HCT116 (cell line): ENCODE data around the gene DOCK10.

Source experiments
- ELF1 ChIP-seq: IDR thresholded peaks from 2 replicates; pipeline ENCODE4 v1.6.1; 2012; ENCODE audit warnings: low read depth, borderline replicate concordance
- EZH2 ChIP-seq: fragments of 200-600 bp; sonication (generic); IDR thresholded peaks from 2 replicates; pipeline ENCODE4 v1.6.1; 2017; ENCODE audit warnings: antibody characterized with exemption, mixed run types
- FOSL1 ChIP-seq: IDR thresholded peaks from 2 replicates; pipeline ENCODE4 v1.6.1; 2012; ENCODE audit warnings: low read depth
- MAX ChIP-seq: IDR thresholded peaks from 2 replicates; pipeline ENCODE4 v1.6.1; 2012
- POLR2A ChIP-seq: IDR thresholded peaks from 2 replicates; pipeline ENCODE4 v1.7.0; 2011; ENCODE audit warnings: borderline replicate concordance; ENCODE audit not compliant: insufficient read depth, insufficient read length; ENCODE audit errors: extremely low read depth
- POLR2AphosphoS5 ChIP-seq: IDR thresholded peaks from 2 replicates; pipeline ENCODE4 v1.6.1; 2011; ENCODE audit warnings: mild to moderate bottlenecking, low read depth, low read length, moderate library complexity
- REST ChIP-seq: IDR thresholded peaks from 2 replicates; pipeline ENCODE4 v1.6.1; 2012; ENCODE audit warnings: low read depth
- ZBTB33 ChIP-seq: IDR thresholded peaks from 2 replicates; pipeline ENCODE4 v1.6.1; 2011; ENCODE audit warnings: mild to moderate bottlenecking, low read length, moderate library complexity; ENCODE audit not compliant: insufficient replicate concordance; ENCODE audit errors: extremely low read depth
- ZNF274 ChIP-seq: fragments of 200-500 bp; sonication (Bioruptor generic); IDR thresholded peaks from 2 replicates; pipeline ENCODE4 v1.6.1; 2014; ENCODE audit warnings: mild to moderate bottlenecking, low read depth, low read length, inconsistent platforms
- TF ChIP-seq, protein P1 (sequence below), 3 experiments: fragments of 200-600 bp in 1 of 3; sonication (generic) in 1 of 3; IDR thresholded peaks in 2 of 3; conservative IDR thresholded peaks in 1 of 3; 2 replicates each; pipeline ENCODE4 v1.5.1; 2012 to 2017; ENCODE audit warnings: low read depth in 2 of 3, low read length in 2 of 3, antibody characterized with exemption in 1 of 3, borderline replicate concordance in 1 of 3, control low read depth in 1 of 3, mild to moderate bottlenecking in 1 of 3, mixed read lengths in 1 of 3, mixed run types in 1 of 3, moderate library complexity in 1 of 3; ENCODE audit not compliant: insufficient read depth in 1 of 3
- TF ChIP-seq, protein P2 (sequence below): IDR thresholded peaks from 2 replicates; pipeline ENCODE4 v1.6.1; 2012

- no peak for TF ChIP-seq FOSL1
- TF ChIP-seq, protein P1, sequence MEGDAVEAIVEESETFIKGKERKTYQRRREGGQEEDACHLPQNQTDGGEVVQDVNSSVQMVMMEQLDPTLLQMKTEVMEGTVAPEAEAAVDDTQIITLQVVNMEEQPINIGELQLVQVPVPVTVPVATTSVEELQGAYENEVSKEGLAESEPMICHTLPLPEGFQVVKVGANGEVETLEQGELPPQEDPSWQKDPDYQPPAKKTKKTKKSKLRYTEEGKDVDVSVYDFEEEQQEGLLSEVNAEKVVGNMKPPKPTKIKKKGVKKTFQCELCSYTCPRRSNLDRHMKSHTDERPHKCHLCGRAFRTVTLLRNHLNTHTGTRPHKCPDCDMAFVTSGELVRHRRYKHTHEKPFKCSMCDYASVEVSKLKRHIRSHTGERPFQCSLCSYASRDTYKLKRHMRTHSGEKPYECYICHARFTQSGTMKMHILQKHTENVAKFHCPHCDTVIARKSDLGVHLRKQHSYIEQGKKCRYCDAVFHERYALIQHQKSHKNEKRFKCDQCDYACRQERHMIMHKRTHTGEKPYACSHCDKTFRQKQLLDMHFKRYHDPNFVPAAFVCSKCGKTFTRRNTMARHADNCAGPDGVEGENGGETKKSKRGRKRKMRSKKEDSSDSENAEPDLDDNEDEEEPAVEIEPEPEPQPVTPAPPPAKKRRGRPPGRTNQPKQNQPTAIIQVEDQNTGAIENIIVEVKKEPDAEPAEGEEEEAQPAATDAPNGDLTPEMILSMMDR (IDR thresholded peaks at IDR 0.05 in 2 of 3, conservative IDR thresholded peaks at IDR 0.05 in 1 of 3; ENCODE audit: borderline replicate concordance in 1 of 3, insufficient read depth in 1 of 3, low read depth in 2 of 3, low read length in 2 of 3), result no peak
- no peak for TF ChIP-seq POLR2AphosphoS5
- TF ChIP-seq ZBTB33, result no peak
- TF ChIP-seq, protein P2, sequence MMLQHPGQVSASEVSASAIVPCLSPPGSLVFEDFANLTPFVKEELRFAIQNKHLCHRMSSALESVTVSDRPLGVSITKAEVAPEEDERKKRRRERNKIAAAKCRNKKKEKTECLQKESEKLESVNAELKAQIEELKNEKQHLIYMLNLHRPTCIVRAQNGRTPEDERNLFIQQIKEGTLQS, result no peak
- no peak for TF ChIP-seq POLR2A
- no peak for TF ChIP-seq ELF1
- no peak for TF ChIP-seq EZH2
- TF ChIP-seq MAX, result no peak
- no peak for TF ChIP-seq ZNF274
- no peak for TF ChIP-seq REST
These were observed 245.5 kb downstream of the DOCK10 start for GRCh38 chr2:224796695-224797305.
